C4-2B (cell line): ENCODE data around the gene PRICKLE2.

Source experiments
- ZFX ChIP-seq: fragments of 450-650 bp; IDR thresholded peaks from 2 replicates; pipeline ENCODE4 v1.6.1; 2017
- TF ChIP-seq, protein P1 (sequence below): fragments of 450-650 bp; conservative IDR thresholded peaks from 2 replicates; pipeline ENCODE4 v1.5.1; 2017; ENCODE audit warnings: mild to moderate bottlenecking

- TF ChIP-seq, protein P1, sequence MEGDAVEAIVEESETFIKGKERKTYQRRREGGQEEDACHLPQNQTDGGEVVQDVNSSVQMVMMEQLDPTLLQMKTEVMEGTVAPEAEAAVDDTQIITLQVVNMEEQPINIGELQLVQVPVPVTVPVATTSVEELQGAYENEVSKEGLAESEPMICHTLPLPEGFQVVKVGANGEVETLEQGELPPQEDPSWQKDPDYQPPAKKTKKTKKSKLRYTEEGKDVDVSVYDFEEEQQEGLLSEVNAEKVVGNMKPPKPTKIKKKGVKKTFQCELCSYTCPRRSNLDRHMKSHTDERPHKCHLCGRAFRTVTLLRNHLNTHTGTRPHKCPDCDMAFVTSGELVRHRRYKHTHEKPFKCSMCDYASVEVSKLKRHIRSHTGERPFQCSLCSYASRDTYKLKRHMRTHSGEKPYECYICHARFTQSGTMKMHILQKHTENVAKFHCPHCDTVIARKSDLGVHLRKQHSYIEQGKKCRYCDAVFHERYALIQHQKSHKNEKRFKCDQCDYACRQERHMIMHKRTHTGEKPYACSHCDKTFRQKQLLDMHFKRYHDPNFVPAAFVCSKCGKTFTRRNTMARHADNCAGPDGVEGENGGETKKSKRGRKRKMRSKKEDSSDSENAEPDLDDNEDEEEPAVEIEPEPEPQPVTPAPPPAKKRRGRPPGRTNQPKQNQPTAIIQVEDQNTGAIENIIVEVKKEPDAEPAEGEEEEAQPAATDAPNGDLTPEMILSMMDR, result no peak
- TF ChIP-seq ZFX, result no peak
Measured at GRCh38 chr3:64247991-64248646, 22.9 kb upstream of the PRICKLE2 start.
